ENCODE data around the gene PRDM2. TPM values are rescaled to one million over a fixed set of nuclear protein-coding genes. Genes with fewer than 3 reads are reported as not detected.

PRDM2 gene
- polyA plus RNA-seq, 1 of the 3 experiments (the other 2 are of a cell fraction), result 7.2 TPM

- TF ChIP-seq REST (IDR thresholded peaks at IDR 0.05; ENCODE audit: low read depth, low read length) (no peak), YY1 (IDR thresholded peaks at IDR 0.05; ENCODE audit: low read depth) (no peak), TEAD4 (IDR thresholded peaks at IDR 0.05; ENCODE audit: borderline replicate concordance, insufficient read depth) (no peak), FOXM1 (IDR thresholded peaks at IDR 0.05; ENCODE audit: low read depth) (no peak), RCOR1 (IDR thresholded peaks at IDR 0.05; ENCODE audit: low read length) (no peak)
Measured at GRCh38 chr1:13728091-13728715, 28.2 kb downstream of the PRDM2 start (continued).

GRCh38 chr1:13730291-13730690 is 30.3 kb downstream of the PRDM2 start:
- Histone ChIP-seq H2AFZ (ENCODE audit: low read depth) (no peak overlapping the region), H3K4me3 (ENCODE audit: low read depth in 2 of 2, low read length in 1 of 2) (no peak overlapping the region), H3K36me3 (replicated peaks in 1 of 2; ENCODE audit: control insufficient read depth in 1 of 2, insufficient read depth in 2 of 2, low read length in 1 of 2) (peaks cover 0 to 4% of the 10 kb centered on the region in 2 experiments), H3K4me2 (no peak overlapping the region), H3K9me3 (no peaks in the 10 kb centered on the region; the same call in 1 of the 2 replicates), H3K27ac (ENCODE audit: low read depth in 2 of 2, low read length in 1 of 2) (no peak overlapping the region), H3K9ac (no peak overlapping the region), H3F3A (replicated peaks; ENCODE audit: insufficient read depth) (no peaks in the 10 kb centered on the region), H3K79me2 (ENCODE audit: insufficient read depth) (no peaks in the 10 kb centered on the region; the same call in 1 of the 2 replicates), H3K9me2 (no peaks in the 10 kb centered on the region), H3K27me3 (ENCODE audit: insufficient read depth) (no peaks in the 10 kb centered on the region), H3K4me1 (ENCODE audit: control insufficient read depth in 1 of 2, insufficient read depth in 2 of 2, low read depth in 1 of 2, low read length in 1 of 2) (no peaks in the 10 kb centered on the region; a peak in 1 of 4 replicates), H4K20me1 (ENCODE audit: insufficient read depth) (no peaks in the 10 kb centered on the region)
- 92% methylated on average over 1 of the region's 1 CpG for WGBS (ENCODE audit: low lambda C conversion rate)
- ChIA-PET CTCF (no interaction called here), POLR2A (no interaction called here)
- DNase-seq, result no peak
- TF ChIP-seq FOXJ3 (CRISPR knock-in tag; IDR thresholded peaks at IDR 0.05) (no peak), SIN3A (IDR thresholded peaks at IDR 0.05; ENCODE audit: borderline replicate concordance, low read depth, low read length) (no peak), IRF3 (IDR thresholded peaks at IDR 0.05; ENCODE audit: low read depth, low read length) (no peak), RAD21 (IDR thresholded peaks at IDR 0.05; ENCODE audit: low read length) (no peak), CHD2 (IDR thresholded peaks at IDR 0.05; ENCODE audit: low read length, partially characterized antibody) (no peak)
